Measurements from ENCODE around the gene HACE1.

GRCh38 chr6:104729433-104729832, 130.3 kb downstream of the HACE1 start:
- TF ChIP-seq POLR2A (IDR thresholded peaks at IDR 0.05): no peak
- TF ChIP-seq CTCF (IDR thresholded peaks at IDR 0.05): no peak
